ENCODE measurements around the gene IWS1.

IWS1 gene

DNA sequence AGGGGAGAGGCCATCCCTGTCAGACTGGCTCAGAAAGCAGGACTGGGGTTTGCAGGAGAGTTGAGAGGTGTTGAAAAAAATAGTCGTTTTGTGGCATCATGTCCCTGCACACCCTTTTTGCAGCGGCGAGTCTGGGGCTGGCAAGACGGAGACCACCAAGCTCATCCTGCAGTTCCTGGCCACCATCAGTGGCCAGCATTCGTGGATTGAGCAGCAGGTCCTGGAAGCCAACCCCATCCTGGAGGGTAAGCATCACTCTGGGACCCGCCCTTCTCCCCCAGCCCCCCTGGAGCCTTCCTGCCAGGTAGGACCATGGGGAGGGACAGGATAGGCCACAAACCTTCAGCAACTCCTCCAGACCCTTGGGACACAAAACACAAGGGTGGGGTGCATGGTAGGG, 43.4 kb upstream of the IWS1 start:
- DNase-seq: no peak
- Histone ChIP-seq H3K27me3 (replicated peaks; ENCODE audit: control insufficient read depth, insufficient read depth, low read length, poor library complexity, severe bottlenecking) (no peaks in the 10 kb centered on the region), H3K9me3 (ENCODE audit: control insufficient read depth, low read length) (no peaks in the 10 kb centered on the region), H3K36me3 (ENCODE audit: control insufficient read depth, insufficient read depth, low read length) (no peaks in the 10 kb centered on the region), H3K4me3 (ENCODE audit: insufficient read depth, low read depth, low read length, poor library complexity, severe bottlenecking) (no peak overlapping the region), H3K27ac (ENCODE audit: insufficient read depth, low read length, poor library complexity, severe bottlenecking) (no peak overlapping the region), H3K4me1 (ENCODE audit: control insufficient read depth, insufficient read depth, low read length, poor library complexity, severe bottlenecking) (no peaks in the 10 kb centered on the region)

DNA sequence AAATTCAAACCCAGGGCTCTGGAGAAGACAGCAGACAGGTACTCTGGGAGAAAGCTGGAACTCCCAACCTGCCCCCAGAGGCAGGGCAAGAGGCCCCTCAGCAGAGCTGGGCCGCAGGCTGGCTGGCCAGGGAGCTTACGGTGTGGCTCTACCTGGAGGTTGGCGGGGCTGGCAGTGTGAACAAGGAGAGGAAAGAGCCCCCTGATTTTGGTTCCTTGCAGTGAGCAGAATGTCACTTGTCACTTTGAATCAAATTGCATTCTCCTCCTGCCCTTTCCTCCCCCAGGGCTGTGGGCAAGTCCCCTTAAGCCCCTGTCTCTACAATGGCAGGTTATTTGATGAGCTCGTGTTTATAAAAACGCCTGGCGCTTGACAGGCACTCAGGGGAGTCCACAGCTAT, 41.8 kb upstream of the IWS1 start:
- H3K36me3 ChIP-seq (ENCODE audit: control insufficient read depth, insufficient read depth, low read length): no peaks in the 10 kb centered on the region
- no peaks in the 10 kb centered on the region for H3K9me3 ChIP-seq (ENCODE audit: control insufficient read depth, low read length)
- no peaks in the 10 kb centered on the region for H3K27me3 ChIP-seq (replicated peaks; ENCODE audit: control insufficient read depth, insufficient read depth, low read length, poor library complexity, severe bottlenecking)
- H3K27ac ChIP-seq (ENCODE audit: insufficient read depth, low read length, poor library complexity, severe bottlenecking): no peak overlapping the region
- H3K4me3 ChIP-seq (ENCODE audit: insufficient read depth, low read depth, low read length, poor library complexity, severe bottlenecking): no peak overlapping the region
- DNase-seq: no peak
- no peaks in the 10 kb centered on the region for H3K4me1 ChIP-seq (ENCODE audit: control insufficient read depth, insufficient read depth, low read length, poor library complexity, severe bottlenecking)

DNA sequence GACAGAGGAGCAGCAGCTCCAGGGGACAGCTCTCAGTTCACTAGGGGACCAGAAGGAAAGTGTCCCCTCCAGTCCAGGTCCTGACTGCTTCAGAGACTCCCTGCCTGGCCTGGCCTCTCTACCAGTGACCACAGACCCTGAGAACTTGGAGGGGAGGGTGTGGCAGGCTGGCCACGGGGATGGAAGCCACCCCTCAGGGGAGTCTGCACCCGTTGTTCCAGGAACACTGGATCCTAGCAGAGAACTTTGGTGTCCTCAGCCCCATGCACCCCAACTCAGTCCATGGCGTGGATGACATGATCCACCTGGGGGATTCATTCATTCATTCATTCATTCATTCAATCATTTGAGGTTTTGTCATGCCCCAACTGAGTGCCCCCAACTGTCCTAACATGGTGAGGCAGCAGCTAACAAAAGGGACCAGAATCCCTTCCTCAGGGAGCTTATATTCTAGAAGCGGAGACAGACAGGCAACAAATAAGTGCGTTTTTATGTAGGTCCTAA, 41.1 kb upstream of the IWS1 start:
- Histone ChIP-seq H3K36me3 (ENCODE audit: control insufficient read depth, insufficient read depth, low read length) (no peaks in the 10 kb centered on the region), H3K27ac (ENCODE audit: insufficient read depth, low read length, poor library complexity, severe bottlenecking) (no peak overlapping the region)

DNA sequence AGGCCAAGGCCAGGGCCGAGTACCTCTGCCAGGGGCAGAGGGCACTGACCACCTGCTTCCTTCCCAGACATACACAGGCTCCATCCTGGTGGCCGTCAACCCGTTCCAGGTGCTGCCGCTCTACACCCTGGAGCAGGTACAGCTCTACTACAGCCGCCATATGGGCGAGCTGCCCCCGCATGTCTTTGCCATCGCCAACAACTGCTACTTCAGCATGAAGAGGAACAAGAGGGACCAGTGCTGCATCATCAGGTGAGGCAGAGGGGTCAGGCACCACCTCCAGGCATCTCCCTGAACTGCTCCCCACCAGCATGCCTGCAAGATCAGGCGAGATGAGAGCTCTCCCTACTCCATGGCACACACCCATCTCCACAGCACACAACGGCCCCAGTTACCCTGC, 40.3 kb upstream of the IWS1 start:
- no peaks in the 10 kb centered on the region for H3K4me1 ChIP-seq (ENCODE audit: control insufficient read depth, insufficient read depth, low read length, poor library complexity, severe bottlenecking)
- no peaks in the 10 kb centered on the region for H3K9me3 ChIP-seq (ENCODE audit: control insufficient read depth, low read length)
- H3K27ac ChIP-seq (ENCODE audit: insufficient read depth, low read length, poor library complexity, severe bottlenecking): no peak overlapping the region
- H3K27me3 ChIP-seq (replicated peaks; ENCODE audit: control insufficient read depth, insufficient read depth, low read length, poor library complexity, severe bottlenecking): no peaks in the 10 kb centered on the region
- no peak overlapping the region for H3K4me3 ChIP-seq (ENCODE audit: insufficient read depth, low read depth, low read length, poor library complexity, severe bottlenecking)
- DNase-seq: no peak
- no peaks in the 10 kb centered on the region for H3K36me3 ChIP-seq (ENCODE audit: control insufficient read depth, insufficient read depth, low read length)

More for the DNA sequence above, 41.1 kb upstream of the IWS1 start:
- Histone ChIP-seq H3K27me3 (replicated peaks; ENCODE audit: control insufficient read depth, insufficient read depth, low read length, poor library complexity, severe bottlenecking) (no peaks in the 10 kb centered on the region), H3K9me3 (ENCODE audit: control insufficient read depth, low read length) (no peaks in the 10 kb centered on the region), H3K4me3 (ENCODE audit: insufficient read depth, low read depth, low read length, poor library complexity, severe bottlenecking) (no peak overlapping the region), H3K4me1 (ENCODE audit: control insufficient read depth, insufficient read depth, low read length, poor library complexity, severe bottlenecking) (no peaks in the 10 kb centered on the region)
- no peak for DNase-seq

DNA sequence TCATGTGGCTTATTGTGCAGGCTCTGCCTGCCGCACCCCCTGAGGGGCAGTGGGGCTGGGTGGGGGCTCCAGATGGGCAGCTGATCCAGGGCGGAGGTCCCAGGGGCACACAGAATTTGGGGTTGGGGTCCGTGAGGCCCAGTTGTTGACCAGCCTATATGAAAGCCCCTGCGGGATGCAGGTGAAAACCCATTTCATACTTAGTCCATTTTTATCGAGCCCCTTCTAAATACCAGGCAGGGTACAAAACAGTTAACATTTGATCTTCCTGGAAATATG, 39.8 kb upstream of the IWS1 start:
- Histone ChIP-seq H3K36me3 (ENCODE audit: control insufficient read depth, insufficient read depth, low read length) (no peaks in the 10 kb centered on the region), H3K4me3 (ENCODE audit: insufficient read depth, low read depth, low read length, poor library complexity, severe bottlenecking) (no peak overlapping the region), H3K27me3 (replicated peaks; ENCODE audit: control insufficient read depth, insufficient read depth, low read length, poor library complexity, severe bottlenecking) (no peaks in the 10 kb centered on the region), H3K27ac (ENCODE audit: insufficient read depth, low read length, poor library complexity, severe bottlenecking) (no peak overlapping the region), H3K4me1 (ENCODE audit: control insufficient read depth, insufficient read depth, low read length, poor library complexity, severe bottlenecking) (no peaks in the 10 kb centered on the region), H3K9me3 (ENCODE audit: control insufficient read depth, low read length) (no peaks in the 10 kb centered on the region)
- DNase-seq: no peak

DNA sequence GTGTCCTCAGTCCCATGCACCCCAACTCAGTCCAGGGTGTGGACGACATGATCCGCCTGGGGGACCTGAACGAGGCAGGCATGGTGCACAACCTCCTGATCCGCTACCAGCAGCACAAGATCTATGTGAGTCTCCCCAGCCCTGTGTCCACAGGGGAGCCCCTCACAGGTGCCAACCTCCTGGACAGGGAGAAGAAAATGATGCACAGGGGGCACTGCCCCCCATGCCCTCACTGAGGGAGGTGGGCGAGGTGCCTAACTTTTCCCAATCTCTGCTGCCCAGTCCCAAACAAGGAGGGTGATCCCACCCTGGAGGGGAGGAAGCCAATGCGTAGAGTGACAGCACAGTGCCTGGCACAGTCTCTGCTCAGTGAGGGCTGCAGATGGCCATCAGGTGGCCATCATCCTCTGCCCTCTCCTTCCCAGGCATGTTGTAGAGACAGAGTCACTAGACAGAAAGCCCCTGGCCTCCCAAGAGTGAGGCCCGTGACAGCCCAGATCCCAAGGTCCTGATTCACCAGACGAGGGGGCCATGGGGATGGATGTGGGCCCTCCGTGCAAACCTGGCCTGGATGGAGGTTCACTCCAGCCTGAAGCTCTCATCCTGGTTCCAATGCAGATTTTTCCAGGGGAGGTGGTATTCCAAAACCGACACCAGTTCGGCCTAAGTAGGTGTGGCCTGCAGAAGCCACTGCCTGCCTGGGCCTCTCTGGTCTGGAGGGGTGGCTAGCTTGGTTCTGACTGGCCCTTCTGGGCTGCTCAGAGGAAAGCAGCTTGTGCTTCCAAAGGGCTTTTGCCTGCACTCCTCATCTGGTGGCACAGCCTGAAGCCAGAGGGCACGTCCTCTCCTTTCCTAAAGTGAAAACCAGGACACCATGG, 39.2 kb upstream of the IWS1 start:
- Histone ChIP-seq H3K4me1 (ENCODE audit: control insufficient read depth, insufficient read depth, low read length, poor library complexity, severe bottlenecking) (no peaks in the 10 kb centered on the region), H3K9me3 (ENCODE audit: control insufficient read depth, low read length) (no peaks in the 10 kb centered on the region), H3K27ac (ENCODE audit: insufficient read depth, low read length, poor library complexity, severe bottlenecking) (no peak overlapping the region), H3K27me3 (replicated peaks; ENCODE audit: control insufficient read depth, insufficient read depth, low read length, poor library complexity, severe bottlenecking) (no peaks in the 10 kb centered on the region), H3K36me3 (ENCODE audit: control insufficient read depth, insufficient read depth, low read length) (no peaks in the 10 kb centered on the region), H3K4me3 (ENCODE audit: insufficient read depth, low read depth, low read length, poor library complexity, severe bottlenecking) (no peak overlapping the region)
- DNase-seq: no peak

DNA sequence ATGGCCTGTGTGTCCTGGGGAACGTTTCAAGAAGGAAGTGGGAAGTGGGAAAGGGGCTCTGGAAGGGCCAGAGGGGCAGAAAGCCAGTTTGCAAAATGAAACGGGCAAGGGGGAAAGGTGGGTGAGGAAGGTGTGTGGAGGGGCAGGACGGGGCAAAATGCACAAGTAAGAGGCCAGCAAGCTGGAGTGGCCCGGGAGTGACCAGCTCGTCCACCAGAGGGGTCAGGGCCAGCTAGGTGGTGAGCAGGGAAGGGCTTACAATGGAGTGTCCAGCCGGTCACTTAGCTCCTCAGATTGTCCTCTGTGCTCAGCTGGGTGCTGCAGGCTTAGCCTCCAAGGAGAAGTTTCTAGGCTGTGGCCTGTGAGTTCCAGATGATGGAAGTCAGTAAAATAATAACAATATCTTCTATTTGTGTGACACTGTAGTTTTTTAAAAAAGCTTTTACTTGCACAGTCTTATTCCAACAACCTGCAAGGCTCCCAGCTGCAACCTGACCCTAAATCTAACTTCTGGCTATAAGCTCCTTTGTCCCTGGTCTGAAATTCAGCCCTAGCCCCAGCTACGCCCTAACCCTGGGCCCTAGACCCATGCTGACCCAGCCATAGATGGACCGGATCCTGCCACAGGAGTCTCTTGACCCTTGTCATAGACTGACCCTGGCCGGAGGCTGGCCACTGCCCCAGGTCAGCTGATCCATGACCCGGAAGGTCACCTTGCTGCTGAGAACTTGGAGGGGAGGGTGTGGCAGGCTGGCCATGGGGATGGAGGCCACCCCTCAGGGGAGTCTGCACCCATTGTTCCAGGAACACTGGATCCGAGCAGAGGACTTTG, 38.4 kb upstream of the IWS1 start:
- no peak overlapping the region for H3K27ac ChIP-seq (ENCODE audit: insufficient read depth, low read length, poor library complexity, severe bottlenecking)
- no peaks in the 10 kb centered on the region for H3K36me3 ChIP-seq (ENCODE audit: control insufficient read depth, insufficient read depth, low read length)

DNA sequence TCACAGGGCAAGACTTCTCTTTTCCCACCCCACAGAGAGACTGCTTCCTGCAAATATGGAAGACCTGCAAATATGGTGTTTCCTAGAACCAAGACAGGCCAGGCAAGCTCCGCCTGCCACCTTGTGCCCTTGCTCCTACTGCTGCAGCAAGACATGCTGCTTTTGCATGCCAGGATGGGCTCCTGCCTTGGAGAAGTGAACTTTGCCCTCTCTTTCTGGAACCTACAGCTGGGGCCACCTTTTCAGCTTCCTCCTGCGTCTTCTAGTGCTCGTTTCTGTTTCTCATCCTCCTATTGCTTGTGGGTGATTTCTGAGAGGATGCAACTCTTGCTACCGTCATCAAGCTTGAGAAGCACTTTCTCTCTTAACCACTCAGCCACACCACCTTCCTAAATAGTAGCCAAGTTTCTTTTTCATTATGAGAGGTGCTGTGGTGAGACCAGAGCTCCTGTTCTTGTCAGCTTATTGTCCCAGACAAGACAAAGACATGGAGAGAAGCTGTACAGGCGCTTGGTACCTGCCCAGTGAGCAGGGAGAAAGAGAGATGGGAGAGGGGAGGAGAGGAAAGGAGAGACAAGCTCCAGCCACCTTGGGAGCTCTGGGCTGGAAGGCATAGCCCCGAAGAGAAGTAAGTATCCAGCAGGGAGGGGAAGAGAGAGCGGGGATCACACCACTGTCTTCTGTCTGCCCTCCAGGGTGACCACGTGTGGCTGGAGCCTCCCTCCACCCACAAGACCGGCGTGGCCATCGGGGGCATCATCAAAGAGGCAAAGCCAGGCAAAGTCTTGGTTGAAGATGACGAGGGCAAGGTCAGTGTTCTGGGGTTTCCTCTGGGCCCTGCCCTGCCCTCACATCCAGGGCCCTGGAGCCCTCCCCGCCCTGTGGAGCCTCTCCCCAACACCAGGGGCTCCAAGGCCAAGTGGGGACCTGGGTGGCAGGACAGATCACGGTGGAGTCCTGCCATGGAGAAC, 37.5 kb upstream of the IWS1 start:
- DNase-seq: no peak
- Histone ChIP-seq H3K4me1 (ENCODE audit: control insufficient read depth, insufficient read depth, low read length, poor library complexity, severe bottlenecking) (no peaks in the 10 kb centered on the region), H3K27me3 (replicated peaks; ENCODE audit: control insufficient read depth, insufficient read depth, low read length, poor library complexity, severe bottlenecking) (peaks cover 2% of the 10 kb centered on the region), H3K9me3 (ENCODE audit: control insufficient read depth, low read length) (no peaks in the 10 kb centered on the region), H3K27ac (ENCODE audit: insufficient read depth, low read length, poor library complexity, severe bottlenecking) (no peak overlapping the region), H3K4me3 (ENCODE audit: insufficient read depth, low read depth, low read length, poor library complexity, severe bottlenecking) (no peak overlapping the region), H3K36me3 (ENCODE audit: control insufficient read depth, insufficient read depth, low read length) (no peaks in the 10 kb centered on the region)

More for the DNA sequence above, 38.4 kb upstream of the IWS1 start:
- Histone ChIP-seq H3K4me3 (ENCODE audit: insufficient read depth, low read depth, low read length, poor library complexity, severe bottlenecking) (no peak overlapping the region), H3K9me3 (ENCODE audit: control insufficient read depth, low read length) (no peaks in the 10 kb centered on the region), H3K27me3 (replicated peaks; ENCODE audit: control insufficient read depth, insufficient read depth, low read length, poor library complexity, severe bottlenecking) (no peaks in the 10 kb centered on the region), H3K4me1 (ENCODE audit: control insufficient read depth, insufficient read depth, low read length, poor library complexity, severe bottlenecking) (no peaks in the 10 kb centered on the region)
- DNase-seq: no peak

DNA sequence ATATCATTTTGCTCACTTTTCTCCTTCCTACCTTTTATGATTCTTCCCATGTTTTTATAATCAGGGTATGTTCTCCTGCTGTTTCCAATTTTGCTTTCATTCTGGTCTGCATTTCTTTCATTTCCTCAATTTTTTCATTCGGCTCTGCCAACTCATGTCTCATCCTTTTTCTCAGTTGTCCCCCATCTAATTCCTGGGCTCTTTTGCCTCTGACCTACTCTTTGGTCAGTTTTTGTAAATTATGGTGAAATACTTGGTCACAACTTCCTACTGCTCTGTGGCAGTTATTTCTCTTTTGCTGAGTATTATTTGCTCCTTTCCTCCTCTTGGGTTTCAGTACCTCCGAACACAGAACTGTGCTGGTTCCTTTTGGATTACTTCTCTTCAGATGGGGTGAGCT, 36.6 kb upstream of the IWS1 start:
- peaks cover 2% of the 10 kb centered on the region for H3K27me3 ChIP-seq (replicated peaks; ENCODE audit: control insufficient read depth, insufficient read depth, low read length, poor library complexity, severe bottlenecking)
- H3K27ac ChIP-seq (ENCODE audit: insufficient read depth, low read length, poor library complexity, severe bottlenecking): no peak overlapping the region
- H3K36me3 ChIP-seq (ENCODE audit: control insufficient read depth, insufficient read depth, low read length): no peaks in the 10 kb centered on the region
- no peaks in the 10 kb centered on the region for H3K9me3 ChIP-seq (ENCODE audit: control insufficient read depth, low read length)
- no peaks in the 10 kb centered on the region for H3K4me1 ChIP-seq (ENCODE audit: control insufficient read depth, insufficient read depth, low read length, poor library complexity, severe bottlenecking)
- no peak overlapping the region for H3K4me3 ChIP-seq (ENCODE audit: insufficient read depth, low read depth, low read length, poor library complexity, severe bottlenecking)
- DNase-seq: no peak

Data from effector memory CD4-positive, alpha-beta T cell (primary cell).